OCI-LY7 (cell line): ENCODE data around the gene NFKBIE. TPM values are rescaled to one million over a fixed set of nuclear protein-coding genes. Genes with fewer than 3 reads are reported as not detected.

ENCODE experiments used
- BruUV-seq: library from RNA; stranded (reverse); fragments of 400-500 nt; replicated peaks from 2 replicates; lab custom pipeline; 2021; lab: Mats Ljungman, UMichigan
- CTCF ChIA-PET: fragments of 300-600 bp; sonication (Branson Sonifier 250); formaldehyde crosslinking; loops from one replicate; lab custom pipeline; 2022; ENCODE audit warnings: antibody characterized with exemption; ENCODE audit not compliant: unreplicated experiment; lab: Charles Lee
- POLR2A ChIA-PET: fragments of 300-600 bp; sonication (Branson Sonifier 250); formaldehyde crosslinking; loops from one replicate; lab custom pipeline; 2022; ENCODE audit warnings: antibody characterized with exemption; lab: Charles Lee
- DNase-seq: peaks from one replicate; pipeline ENCODE4 v3.0.0-alpha.2; 2015; ENCODE audit warnings: low spot score
- H2AFZ ChIP-seq: fragments of 200-600 bp; sonication (generic), shearing (Covaris generic); 2 replicates; pipeline ENCODE4 v1.6.1; 2014; ENCODE audit warnings: mild to moderate bottlenecking, antibody characterized with exemption, low read length, moderate library complexity
- H3K27ac ChIP-seq: fragments of 200-600 bp; sonication (generic); 2 replicates; pipeline ENCODE4 v1.5.1; 2014; ENCODE audit warnings: mixed run types, low read depth, mild to moderate bottlenecking, moderate library complexity, low read length, inconsistent platforms; ENCODE audit not compliant: poor library complexity, severe bottlenecking
- H3K36me3 ChIP-seq: fragments of 200-600 bp; sonication (generic); 2 replicates; pipeline ENCODE4 v1.6.1; 2014; ENCODE audit warnings: mild to moderate bottlenecking, antibody characterized with exemption, low read length, moderate library complexity, mixed read lengths; ENCODE audit not compliant: insufficient read depth
- H3K4me1 ChIP-seq: fragments of 200-600 bp; sonication (generic); 2 replicates; pipeline ENCODE4 v1.5.1; 2014; ENCODE audit warnings: mild to moderate bottlenecking, low read length; ENCODE audit not compliant: insufficient read depth, poor library complexity, severe bottlenecking
- H3K4me2 ChIP-seq: fragments of 200-600 bp; sonication (generic); 2 replicates; pipeline ENCODE4 v1.6.1; 2014; ENCODE audit warnings: mild to moderate bottlenecking, low read length
- H3K4me3 ChIP-seq: fragments of 200-600 bp; sonication (generic); 2 replicates; pipeline ENCODE4 v1.5.1; 2014; ENCODE audit warnings: mild to moderate bottlenecking, low read depth, low read length; ENCODE audit not compliant: poor library complexity, severe bottlenecking
- H3K79me2 ChIP-seq: fragments of 200-600 bp; sonication (generic); 2 replicates; pipeline ENCODE4 v1.6.1; 2016; ENCODE audit warnings: low read depth, mild to moderate bottlenecking, low read length, moderate library complexity, mixed read lengths; ENCODE audit not compliant: insufficient read depth
- H3K9me2 ChIP-seq: fragments of 200-600 bp; sonication (generic); 2 replicates; pipeline ENCODE4 v1.6.1; 2016; ENCODE audit warnings: mild to moderate bottlenecking, low read length, mixed read lengths; ENCODE audit not compliant: insufficient read depth
- H3K9me3 ChIP-seq: fragments of 200-600 bp; sonication (generic); 2 replicates; pipeline ENCODE4 v1.6.1; 2014; ENCODE audit warnings: mild to moderate bottlenecking, mixed run types, low read length, mixed read lengths
- H4K20me1 ChIP-seq: fragments of 200-600 bp; sonication (generic); 2 replicates; pipeline ENCODE4 v1.6.1; 2014; ENCODE audit warnings: mild to moderate bottlenecking, antibody characterized with exemption, low read length, moderate library complexity, mixed read lengths; ENCODE audit not compliant: insufficient read depth
- EZH2phosphoT487 ChIP-seq: fragments of 200-600 bp; sonication (generic); IDR thresholded peaks from 2 replicates; pipeline ENCODE4 v1.6.1; 2018; ENCODE audit warnings: low read depth, borderline replicate concordance, mild to moderate bottlenecking, mixed run types, antibody characterized with exemption, low read length, moderate library complexity, mixed read lengths
- intact Hi-C: fragments of 100-400 bp; cut with micrococcal nuclease; formaldehyde crosslinking; loops from one replicate; pipeline ENCODE4 v1.10.0; 2022; ENCODE audit not compliant: unreplicated experiment
- total RNA-seq, 2 experiments: library from RNA; depleted of rRNA in 1 of 2; stranded (reverse); fragments of >200 nt in 1 of 2; shearing (Covaris generic) in 1 of 2; gene quantifications; 2 replicates each; pipeline ENCODE4 v1.2.3, GENCODE V29; 2014 to 2022
- TF ChIP-seq, protein P1 (sequence below): fragments of 200-600 bp; sonication (generic); conservative IDR thresholded peaks from 2 replicates; pipeline ENCODE4 v1.5.1; 2014; ENCODE audit warnings: mild to moderate bottlenecking, antibody characterized with exemption, low read length, moderate library complexity, mixed read lengths

The NFKBIE gene
- total RNA-seq, 2 experiments from 2014 or later: 24.8 to 43.1 TPM

DNA sequence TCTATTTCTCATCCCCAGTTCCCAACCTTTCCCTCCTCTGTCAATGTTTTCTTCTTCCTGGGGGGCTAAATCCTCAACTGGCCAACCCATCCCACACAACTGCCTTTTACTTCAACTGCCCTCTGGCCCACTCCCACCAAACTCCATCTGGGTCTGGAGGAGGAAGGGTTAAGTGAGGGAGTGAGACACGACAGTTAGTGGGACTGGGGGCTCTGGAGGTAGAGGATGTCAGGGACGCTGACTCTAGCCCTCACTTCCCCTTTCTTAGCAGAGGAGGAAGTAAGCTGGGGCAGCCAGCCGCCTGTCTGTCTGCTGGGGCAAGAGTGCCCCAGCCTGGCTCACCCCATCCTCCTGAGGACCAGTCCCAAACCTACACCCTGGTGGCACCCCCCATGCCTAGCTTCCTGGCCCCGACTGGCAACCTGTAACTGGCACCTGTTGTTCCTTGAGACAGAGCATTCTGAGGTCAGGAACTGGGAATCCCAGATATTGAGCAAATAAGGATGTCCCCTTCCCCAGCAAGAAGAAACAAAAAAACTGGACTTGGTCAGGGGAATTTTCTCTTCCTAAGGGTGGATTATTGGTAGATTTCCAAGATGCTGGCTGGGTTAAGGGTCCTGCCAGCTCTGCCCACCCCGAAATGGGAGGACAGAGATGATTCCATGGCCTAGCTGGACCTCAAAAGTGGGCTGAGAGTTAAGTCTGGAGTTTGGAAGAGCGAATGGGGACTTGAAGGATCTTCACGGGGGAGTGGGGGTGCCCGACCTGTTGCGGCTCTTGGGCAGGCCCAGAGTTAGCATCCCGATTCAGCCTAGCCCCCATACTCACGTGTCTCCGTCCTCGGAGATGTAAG lies 971 bp downstream of the NFKBIE start:
- Histone ChIP-seq H3K36me3 (peaks cover 38% of the 10 kb centered on the region), H4K20me1 (no peaks in the 10 kb centered on the region), H3K4me1 (peaks cover 61% of the 10 kb centered on the region), H3K4me2 (peak overlapping the region; percentile 96), H3K9me2 (no peaks in the 10 kb centered on the region), H2AFZ (peak overlapping the region; percentile 56; the same call in 1 of the 2 replicates), H3K79me2 (peaks cover 41% of the 10 kb centered on the region), H3K4me3 (peak overlapping the region; percentile 86), H3K27ac (peak overlapping the region; percentile 85), H3K9me3 (no peaks in the 10 kb centered on the region)
- CTCF ChIA-PET: no interaction called here
- no TSS peak for BruUV-seq
- TF ChIP-seq, protein P1, sequence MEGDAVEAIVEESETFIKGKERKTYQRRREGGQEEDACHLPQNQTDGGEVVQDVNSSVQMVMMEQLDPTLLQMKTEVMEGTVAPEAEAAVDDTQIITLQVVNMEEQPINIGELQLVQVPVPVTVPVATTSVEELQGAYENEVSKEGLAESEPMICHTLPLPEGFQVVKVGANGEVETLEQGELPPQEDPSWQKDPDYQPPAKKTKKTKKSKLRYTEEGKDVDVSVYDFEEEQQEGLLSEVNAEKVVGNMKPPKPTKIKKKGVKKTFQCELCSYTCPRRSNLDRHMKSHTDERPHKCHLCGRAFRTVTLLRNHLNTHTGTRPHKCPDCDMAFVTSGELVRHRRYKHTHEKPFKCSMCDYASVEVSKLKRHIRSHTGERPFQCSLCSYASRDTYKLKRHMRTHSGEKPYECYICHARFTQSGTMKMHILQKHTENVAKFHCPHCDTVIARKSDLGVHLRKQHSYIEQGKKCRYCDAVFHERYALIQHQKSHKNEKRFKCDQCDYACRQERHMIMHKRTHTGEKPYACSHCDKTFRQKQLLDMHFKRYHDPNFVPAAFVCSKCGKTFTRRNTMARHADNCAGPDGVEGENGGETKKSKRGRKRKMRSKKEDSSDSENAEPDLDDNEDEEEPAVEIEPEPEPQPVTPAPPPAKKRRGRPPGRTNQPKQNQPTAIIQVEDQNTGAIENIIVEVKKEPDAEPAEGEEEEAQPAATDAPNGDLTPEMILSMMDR: no peak
- TF ChIP-seq EZH2phosphoT487: no peak
- POLR2A ChIA-PET: interaction anchor here (1.0 to 4.3 kb wide), 2 partner anchors 17 to 19 kb away, joined by 3 to 22 read pairs; partner anchors contain the start of gene HSP90AB1
- DNase-seq: peak; percentile 90
- intact Hi-C loops: loop anchor here (1.0 to 5.0 kb wide), 3 partner anchors 18 to 123 kb away; partner anchors contain the start of gene CDC5L

DNA sequence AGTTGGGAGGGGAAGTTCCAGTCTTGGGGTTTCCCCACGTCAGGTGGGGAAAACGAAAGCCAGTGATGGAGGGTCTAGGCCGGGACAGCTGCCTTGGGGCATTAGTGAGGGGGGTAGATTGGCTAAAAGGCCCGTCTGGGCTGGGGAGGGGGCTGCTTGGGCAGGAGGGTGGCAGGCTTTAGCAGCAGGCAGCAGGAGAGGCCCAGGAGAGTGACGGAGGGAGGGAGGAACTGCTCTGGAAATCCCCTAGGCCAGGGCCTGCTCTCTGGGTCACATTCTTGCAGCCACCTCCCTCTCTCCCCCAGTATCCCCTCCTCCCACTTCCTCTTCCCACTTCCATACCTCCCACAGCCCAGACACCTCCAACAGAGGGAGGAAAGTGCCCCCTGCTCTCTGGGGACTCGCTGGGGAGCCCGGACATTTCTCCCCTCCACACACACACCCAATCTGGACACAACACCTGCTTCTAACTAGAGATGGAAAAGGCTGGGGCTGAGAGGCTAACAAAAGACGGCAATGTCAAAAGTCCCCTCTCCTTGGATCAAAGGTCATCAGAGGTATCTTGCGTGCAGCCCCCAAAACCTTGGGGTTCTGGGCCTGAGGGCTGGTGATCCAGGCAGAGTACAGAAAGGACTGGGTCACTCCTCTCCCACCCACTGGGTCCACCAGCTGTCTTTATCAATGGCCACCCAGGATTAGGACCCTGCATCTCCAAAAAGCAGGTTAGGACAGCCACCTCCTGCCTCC lies 1.8 kb downstream of the NFKBIE start:
- peaks cover 41% of the 10 kb centered on the region for H3K79me2 ChIP-seq

More for the DNA sequence above, 1.8 kb downstream of the NFKBIE start:
- BruUV-seq: no TSS peak
- Histone ChIP-seq H2AFZ (no peak overlapping the region), H4K20me1 (no peaks in the 10 kb centered on the region), H3K36me3 (peaks cover 47% of the 10 kb centered on the region), H3K4me3 (peak overlapping the region; percentile 86), H3K4me1 (peaks cover 58% of the 10 kb centered on the region), H3K9me3 (no peaks in the 10 kb centered on the region), H3K4me2 (peak overlapping the region; percentile 96), H3K9me2 (no peaks in the 10 kb centered on the region), H3K27ac (peak overlapping the region; percentile 85)
- peak; percentile 40 for DNase-seq
- POLR2A ChIA-PET: interaction anchor here (1.0 to 4.3 kb wide), 2 partner anchors 16 to 18 kb away, joined by 3 to 22 read pairs; partner anchors contain the start of gene HSP90AB1
- TF ChIP-seq EZH2phosphoT487: no peak
- TF ChIP-seq, protein P1: no peak
- intact Hi-C loops: loop anchor here (1.0 to 2.0 kb wide), 2 partner anchors 17 to 39 kb away; no protein-coding TSS in a partner anchor
- CTCF ChIA-PET: interaction anchor here (0.6 to 1.0 kb wide), 2 partner anchors 18 to 29 kb away, joined by 3 to 4 read pairs; no protein-coding TSS in a partner anchor
